GM18517 (cell line): Measurements from ENCODE around the gene GALNT10.
A peak's percentile ranks its signal among the peaks of the same experiment; 100 is the strongest.

Experiments used
- ATAC-seq: cut with Tn5 transposase; IDR thresholded peaks from one replicate; pipeline ENCODE4 v1.9.1; 2021; ENCODE audit warnings: mild to moderate bottlenecking, moderate library complexity; ENCODE audit not compliant: unreplicated experiment

Gene GALNT10

DNA sequence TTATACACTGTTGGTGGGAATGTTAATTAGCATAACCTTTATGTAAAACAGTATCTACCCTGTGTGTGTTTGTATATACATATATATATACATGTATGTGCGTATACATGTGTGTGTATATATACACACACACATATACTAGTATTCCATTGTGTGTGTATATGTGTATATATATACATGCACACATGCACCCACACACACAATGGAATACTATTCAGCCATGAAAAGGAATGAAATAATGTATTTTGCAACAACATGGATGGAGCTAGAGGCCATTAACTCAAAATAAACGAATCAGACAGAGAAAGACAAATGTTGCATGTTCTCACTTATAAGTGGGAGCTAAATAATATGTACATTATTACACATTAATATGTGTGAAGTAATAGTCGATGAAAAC lies 237.7 kb downstream of the GALNT10 start:
- ATAC-seq = no peak

DNA sequence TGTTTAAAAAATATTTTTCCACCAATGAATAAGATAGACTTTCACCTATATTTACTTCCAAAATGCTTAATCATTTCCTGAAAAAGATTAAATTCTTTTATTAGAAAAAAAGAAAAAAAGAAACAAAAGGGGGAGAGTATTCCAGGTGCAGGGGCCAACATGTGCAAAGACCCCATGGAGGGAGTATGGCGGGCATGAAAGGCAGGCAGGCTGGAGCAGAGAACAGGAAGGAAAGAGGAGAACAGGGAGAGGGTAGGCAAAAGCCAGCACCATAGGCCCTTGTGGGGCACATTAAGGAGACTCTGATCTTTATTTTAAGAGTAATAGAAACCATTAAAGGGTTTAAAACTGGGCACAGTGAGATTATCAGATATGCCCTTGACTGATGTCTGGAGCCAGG lies 238.8 kb downstream of the GALNT10 start:
- no peak for ATAC-seq

GRCh38 chr5:154430466-154430865 lies 239.9 kb downstream of the GALNT10 start:
- no peak for ATAC-seq

- no peak for ATAC-seq
Observed at GRCh38 chr5:154430961-154431630, 240.6 kb downstream of the GALNT10 start.

GRCh38 chr5:154435226-154435625 lies 244.7 kb downstream of the GALNT10 start:
- ATAC-seq = no peak

DNA sequence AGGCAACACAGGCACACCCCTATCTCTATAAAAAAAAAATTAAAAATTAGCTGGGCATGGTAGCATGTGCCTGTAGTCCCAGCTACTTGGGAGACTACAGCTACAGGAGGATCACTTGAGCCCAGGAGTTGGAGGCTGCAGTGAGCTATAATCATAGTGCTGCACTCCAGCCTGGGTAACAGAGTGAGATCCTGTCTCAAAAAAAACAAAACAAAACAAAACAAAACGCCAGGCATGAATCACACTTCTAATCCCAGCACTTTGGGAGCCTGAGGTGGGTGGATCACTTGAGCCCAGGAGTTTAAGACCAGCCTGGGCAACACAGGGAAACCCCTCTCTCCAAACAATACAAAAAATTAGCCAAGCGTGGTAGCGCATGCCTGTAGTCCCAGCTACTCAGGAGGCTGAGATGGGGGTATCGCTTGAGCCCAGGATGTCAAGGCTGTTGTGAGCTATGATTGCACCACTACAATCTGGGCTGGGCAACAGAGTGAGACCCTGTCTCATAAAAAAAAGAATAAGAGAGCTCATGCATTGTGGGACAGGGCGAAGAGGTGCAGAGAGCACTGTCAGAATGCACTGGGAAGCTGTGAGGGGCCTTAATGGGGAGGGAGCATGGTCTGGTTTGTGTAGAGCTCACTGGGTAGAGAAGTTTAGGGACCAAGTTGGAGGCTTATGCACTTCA lies 246.9 kb downstream of the GALNT10 start:
- ATAC-seq = no peak

- no peak for ATAC-seq
Observed at GRCh38 chr5:154440540-154440939, 250.0 kb downstream of the GALNT10 start.

- no peak for ATAC-seq
Observed at GRCh38 chr5:154442801-154443200, 252.3 kb downstream of the GALNT10 start.

DNA sequence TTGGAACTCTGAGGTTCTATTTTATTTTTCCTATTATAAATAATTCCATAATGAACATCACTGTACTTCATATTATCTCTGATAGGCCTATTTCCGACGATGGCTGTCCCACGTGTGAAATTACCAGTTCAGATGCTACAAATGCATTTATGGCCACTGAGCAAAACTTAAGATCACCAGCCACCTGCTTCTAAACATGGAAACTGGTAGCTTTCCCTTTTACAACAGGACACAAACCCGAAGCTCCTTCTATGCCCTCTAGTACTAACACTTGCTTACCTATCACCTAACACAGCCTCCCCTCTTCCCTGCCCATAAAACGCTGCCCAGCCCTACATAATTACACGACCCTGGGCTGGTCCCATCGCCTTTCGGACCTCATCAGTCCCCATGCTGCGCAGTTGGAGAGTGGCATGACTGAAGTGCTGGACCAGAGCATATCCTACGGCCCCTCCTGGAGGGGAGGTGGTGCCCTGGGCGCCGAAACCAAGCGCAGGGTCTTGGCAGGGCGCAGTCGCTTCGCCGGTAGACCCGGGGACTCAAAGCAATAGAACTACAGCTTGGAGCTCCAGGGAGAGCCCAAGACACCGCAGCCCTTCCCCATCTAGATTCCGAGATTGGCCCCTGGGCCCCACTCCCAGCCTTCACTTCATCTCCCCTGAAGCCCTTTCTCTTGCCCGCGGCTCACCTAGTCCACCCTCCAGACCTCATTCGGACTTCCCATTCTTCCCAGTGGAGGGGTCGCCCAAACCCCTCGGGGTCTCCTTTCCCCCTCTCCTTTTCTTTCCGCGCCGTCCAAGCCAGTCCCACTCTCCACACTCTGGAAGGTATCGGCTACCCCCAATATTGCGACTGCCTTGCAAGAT lies 254.3 kb downstream of the GALNT10 start:
- no peak for ATAC-seq

DNA sequence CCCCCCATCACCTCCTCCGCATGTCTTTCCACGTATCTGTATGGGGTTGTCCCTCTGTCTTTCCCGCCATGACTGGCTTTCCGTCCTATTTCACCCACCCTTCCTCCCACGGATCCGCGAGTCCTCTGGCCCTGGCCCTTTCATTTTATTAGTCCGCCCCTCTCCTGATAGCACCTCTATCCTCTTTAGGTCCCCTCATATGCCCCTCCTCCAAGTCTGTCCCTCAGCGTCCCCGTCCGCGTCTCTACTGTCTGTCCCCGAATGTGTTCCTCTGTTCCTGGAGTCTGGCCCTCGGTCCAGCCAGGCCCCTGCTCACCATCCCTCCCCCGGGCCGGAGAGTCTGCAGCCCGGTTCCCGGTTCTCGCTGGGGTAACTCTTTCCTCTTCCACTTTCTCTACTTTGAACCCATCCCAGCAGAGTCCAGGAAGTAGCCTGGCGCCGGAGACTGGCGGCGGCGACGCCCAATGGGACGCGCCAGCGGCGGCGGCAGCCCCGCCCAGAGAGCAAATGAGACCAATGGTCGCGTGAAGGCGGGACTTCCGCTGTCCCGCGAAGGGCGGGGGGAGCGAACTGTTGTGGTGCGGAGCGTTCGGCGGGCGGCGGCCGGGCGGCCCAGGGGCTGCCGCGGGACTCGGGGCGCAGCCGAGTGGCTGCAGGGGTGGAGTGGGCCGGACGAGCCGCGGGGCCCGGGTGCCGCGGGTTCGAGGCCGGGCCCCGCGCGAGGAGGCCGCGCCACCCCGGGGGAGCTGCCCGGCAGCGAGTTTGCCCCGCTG lies 255.1 kb downstream of the GALNT10 start, which contains the start of gene SAP30L:
SAP30L (plus strand) TSS at position 576 of the 773 bp plus-strand sequence. CDS start 608 bp downstream, outside the sequence.
- peak; percentile 92 for ATAC-seq

DNA sequence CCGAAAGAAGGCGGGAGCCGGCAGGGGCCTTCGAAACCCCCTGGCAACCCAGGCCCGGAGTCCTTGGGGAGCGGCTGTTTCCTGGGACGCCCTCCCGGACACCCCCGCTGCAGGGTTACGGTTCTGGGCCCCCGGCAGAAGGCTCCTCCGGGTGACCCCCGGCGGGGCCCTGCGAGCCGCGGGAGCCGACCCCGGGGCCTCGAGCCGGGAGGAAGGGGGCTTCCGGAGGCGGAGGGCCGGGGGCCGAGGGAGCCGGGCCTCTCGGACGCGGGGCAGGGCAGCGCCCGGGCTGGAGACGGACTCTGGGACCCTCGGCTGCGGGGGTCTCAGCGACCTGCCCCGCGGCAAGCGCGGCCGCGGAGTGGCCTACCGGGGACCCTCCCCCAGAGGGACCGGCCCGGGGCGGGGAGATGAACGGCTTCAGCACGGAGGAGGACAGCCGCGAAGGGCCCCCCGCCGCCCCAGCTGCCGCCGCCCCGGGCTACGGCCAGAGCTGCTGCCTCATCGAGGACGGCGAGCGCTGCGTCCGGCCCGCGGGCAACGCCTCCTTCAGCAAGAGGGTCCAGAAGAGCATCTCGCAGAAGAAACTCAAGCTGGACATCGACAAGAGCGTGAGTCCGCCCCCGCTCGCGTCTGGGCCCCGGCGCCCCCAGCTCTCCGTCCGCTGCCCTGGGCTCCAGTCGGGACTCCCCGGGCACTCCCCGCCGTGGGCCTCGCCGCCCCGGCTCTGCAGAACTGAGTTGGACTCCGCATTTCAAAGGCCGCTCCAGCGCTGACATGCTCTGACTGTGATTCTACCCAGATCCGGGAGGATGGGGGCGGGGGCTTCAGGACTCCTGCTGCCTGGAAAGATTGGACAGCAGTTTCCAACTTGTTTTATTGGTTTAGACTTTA lies 255.9 kb downstream of the GALNT10 start:
- ATAC-seq = peak; percentile 19

DNA sequence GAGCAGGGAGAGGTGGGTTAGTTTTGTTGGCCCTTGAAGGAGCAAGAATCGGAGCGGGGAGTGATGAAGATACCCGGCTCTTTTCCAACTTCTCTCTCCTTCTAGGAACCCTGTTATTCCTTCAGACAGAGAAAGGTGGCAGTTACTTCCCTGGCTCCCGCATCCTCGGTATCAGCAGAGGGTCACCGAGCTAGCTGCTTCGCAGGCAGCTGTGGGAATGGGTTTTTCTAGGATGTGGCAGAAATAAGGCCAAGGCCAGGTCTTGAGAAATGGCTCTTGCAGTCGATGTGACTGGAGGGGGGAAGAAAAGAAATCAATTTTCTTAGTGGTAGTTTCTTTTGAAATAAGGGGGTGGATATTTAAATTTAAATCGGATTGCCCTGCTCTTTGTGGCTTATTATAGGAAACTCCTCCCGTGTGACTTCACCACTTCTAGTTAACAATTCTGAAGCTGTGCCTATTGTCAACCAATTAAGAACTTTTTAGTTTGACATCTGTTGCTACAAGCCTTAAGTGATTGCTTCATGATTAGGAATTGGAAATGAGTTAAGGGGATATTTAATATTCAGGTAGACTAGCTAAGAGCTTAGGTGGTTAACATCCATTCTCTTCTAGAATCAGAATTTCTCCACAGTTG lies 256.7 kb downstream of the GALNT10 start:
- ATAC-seq = no peak

DNA sequence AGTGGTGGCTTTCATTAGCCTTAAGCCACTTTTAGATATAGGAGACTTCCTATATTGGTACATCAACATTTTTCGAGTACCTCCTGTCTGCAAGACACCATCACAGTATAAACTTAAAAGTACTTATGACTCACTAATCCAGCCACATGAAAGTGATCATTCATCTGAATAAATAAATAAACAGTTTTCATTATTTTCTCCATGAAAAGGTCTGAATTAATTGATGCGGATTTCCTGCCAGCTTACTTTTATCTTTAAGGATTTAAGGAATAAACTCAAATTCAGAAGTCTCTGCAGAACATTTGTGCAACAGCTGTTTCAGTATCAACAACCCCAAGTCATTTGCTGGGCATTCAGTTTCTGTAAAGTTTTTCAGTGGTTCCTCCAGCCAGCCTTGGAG lies 259.3 kb downstream of the GALNT10 start:
- ATAC-seq = no peak

- no peak for ATAC-seq
Observed at GRCh38 chr5:154451957-154452356, 261.4 kb downstream of the GALNT10 start.

DNA sequence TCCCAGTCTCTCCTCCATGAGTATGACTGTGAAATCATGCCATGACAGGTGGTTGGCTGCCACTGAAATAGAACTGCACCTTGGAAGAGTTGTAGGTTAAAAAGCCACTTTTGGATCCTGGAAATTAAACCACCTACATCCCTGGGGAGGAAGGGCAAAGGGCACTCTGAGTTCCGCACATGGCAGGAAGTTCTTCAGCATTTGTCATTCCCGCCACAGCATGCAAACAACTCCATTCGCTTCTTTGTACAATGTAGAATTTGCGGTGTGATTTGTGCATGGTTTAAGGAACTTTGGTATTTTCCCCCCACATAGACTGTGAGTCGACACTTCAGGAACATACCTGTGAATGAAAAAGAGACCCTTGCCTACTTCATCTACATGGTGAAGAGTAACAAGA lies 265.1 kb downstream of the GALNT10 start:
- ATAC-seq = no peak

GRCh38 chr5:154456540-154456939 lies 266.0 kb downstream of the GALNT10 start:
- no peak for ATAC-seq

GRCh38 chr5:154459015-154459414 lies 268.5 kb downstream of the GALNT10 start:
- no peak for ATAC-seq

DNA sequence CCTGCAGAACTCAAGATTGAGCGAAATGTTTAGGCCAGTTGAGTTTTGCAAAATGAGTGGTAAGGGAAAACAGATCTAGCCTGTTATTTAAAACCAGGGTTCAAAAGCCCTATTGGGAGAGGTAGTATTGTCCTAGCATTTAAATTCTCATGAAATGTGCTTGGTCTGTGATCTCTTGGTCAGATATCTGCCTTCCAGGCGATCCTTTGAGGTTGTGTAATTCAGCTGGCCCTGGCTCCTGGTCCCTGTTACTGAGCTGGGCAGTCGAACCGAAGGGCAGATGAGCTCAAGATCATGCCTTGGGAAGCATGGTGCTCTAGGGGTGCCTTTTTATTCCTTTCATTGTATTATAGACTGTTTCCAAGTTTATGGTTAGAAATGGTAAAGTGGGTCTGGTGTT lies 269.6 kb downstream of the GALNT10 start:
- ATAC-seq = no peak

DNA sequence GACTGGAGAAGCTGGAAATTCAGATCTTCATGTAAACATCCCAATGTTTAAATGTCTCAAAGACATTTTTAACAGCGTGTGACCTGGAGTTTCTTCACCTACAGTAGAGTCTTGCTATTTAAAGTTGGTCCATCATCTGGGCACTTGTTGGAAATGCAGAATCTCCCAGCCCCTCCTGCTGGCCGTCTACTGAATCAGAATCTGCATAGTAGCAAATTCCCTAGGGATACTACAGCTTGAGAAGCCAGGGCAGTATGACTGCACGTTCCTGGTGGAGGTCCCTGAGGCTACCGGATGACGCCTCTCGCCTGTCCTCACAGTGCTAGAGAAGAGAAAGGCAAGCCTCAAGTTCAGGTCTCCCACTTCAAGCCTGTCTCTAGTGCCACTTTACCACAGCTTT lies 271.0 kb downstream of the GALNT10 start:
- ATAC-seq = no peak
